SK-N-MC (cell line): Measurements from ENCODE around the gene UBE2G2.

ENCODE experiments used
- DNase-seq: peaks from one replicate; pipeline ENCODE4 v3.0.0-alpha.2; 2011; ENCODE audit warnings: low read depth, low spot score
- H3K27ac ChIP-seq: fragments of 200-600 bp; sonication (generic); 2 replicates; pipeline ENCODE4 v1.5.1; 2016; ENCODE audit warnings: mixed run types
- H3K36me3 ChIP-seq: fragments of 200-600 bp; sonication (generic); 2 replicates; pipeline ENCODE4 v1.6.1; 2017; ENCODE audit warnings: antibody characterized with exemption, low read length, mixed read lengths; ENCODE audit not compliant: insufficient read depth
- H3K4me3 ChIP-seq: fragments of 200-600 bp; sonication (generic); 2 replicates; pipeline ENCODE4 v1.5.1; 2016
- H3K9ac ChIP-seq: fragments of 200-600 bp; sonication (generic); 2 replicates; pipeline ENCODE4 v1.8.0; 2017; ENCODE audit warnings: mixed run types, mixed read lengths; ENCODE audit not compliant: insufficient read length
- H3K9me3 ChIP-seq: fragments of 200-600 bp; sonication (generic); 2 replicates; pipeline ENCODE4 v1.6.1; 2017; ENCODE audit warnings: low read depth, mild to moderate bottlenecking, antibody characterized with exemption, low read length, moderate library complexity, mixed read lengths
- EZH2 ChIP-seq: fragments of 200-600 bp; sonication (generic); IDR thresholded peaks from one replicate; pipeline ENCODE4 v1.6.1; 2017; ENCODE audit warnings: antibody characterized with exemption
- FOXP2 ChIP-seq: optimal IDR thresholded peaks from 2 replicates; pipeline ENCODE3; 2011; ENCODE audit warnings: mild to moderate bottlenecking, moderate library complexity; ENCODE audit not compliant: insufficient read depth; ENCODE audit errors: extremely low read length, control extremely low read depth
- POLR2AphosphoS5 ChIP-seq: IDR thresholded peaks from 2 replicates; pipeline ENCODE4 v1.6.1; 2012; ENCODE audit warnings: mild to moderate bottlenecking, low read depth, low read length, borderline replicate concordance

Gene UBE2G2

DNA sequence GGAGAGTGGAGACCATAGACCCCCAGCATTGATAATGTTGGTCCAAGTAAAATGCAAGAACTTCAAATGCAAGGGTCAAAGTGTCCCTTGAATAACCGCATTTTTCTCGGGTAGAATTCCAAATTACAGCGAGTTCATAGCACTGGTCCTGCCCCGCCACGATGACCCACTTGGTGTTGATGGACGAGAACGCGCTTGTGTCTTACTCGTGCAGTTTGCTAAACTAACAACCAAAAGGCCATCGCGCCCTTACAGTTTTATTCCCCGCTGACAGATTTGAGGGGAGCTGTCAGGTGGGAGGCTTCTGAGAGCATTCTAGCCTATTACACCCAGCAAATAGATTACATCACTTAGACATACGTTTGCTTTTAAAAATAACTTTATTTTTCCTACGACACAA, 72.9 kb downstream of the UBE2G2 start:
- H3K9ac ChIP-seq = no peak overlapping the region
- peaks cover 45% of the 10 kb centered on the region for H3K36me3 ChIP-seq
- no peak for DNase-seq
- no peak overlapping the region for H3K4me3 ChIP-seq
- no peaks in the 10 kb centered on the region for H3K9me3 ChIP-seq
- no peak overlapping the region for H3K27ac ChIP-seq
- TF ChIP-seq POLR2AphosphoS5 = no peak
- TF ChIP-seq FOXP2 = no peak
- no peak for TF ChIP-seq EZH2

DNA sequence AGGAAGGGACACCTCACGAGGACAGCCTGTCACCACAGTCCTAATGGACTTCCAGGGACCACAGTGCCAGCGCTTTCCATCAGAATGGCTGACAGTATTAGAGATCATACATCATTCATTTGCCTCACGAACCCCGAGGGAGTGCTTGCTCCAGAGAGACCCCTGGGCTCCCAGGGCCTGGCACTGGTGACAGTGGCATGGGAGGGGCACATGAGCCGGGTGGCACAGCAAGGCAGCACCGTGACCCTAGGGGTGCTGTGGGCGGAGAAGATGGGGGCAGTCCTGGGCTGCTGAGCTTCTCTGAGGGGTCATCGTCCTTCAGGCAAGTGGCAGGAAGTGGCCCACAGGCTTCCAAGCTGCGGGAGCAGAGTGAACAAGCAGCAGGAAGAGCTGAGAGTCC, 73.9 kb downstream of the UBE2G2 start:
- TF ChIP-seq EZH2 (no peak), FOXP2 (no peak), POLR2AphosphoS5 (no peak)
- Histone ChIP-seq H3K9me3 (no peaks in the 10 kb centered on the region), H3K4me3 (no peak overlapping the region), H3K36me3 (peaks cover 44% of the 10 kb centered on the region), H3K27ac (no peak overlapping the region), H3K9ac (no peak overlapping the region)
- no peak for DNase-seq

DNA sequence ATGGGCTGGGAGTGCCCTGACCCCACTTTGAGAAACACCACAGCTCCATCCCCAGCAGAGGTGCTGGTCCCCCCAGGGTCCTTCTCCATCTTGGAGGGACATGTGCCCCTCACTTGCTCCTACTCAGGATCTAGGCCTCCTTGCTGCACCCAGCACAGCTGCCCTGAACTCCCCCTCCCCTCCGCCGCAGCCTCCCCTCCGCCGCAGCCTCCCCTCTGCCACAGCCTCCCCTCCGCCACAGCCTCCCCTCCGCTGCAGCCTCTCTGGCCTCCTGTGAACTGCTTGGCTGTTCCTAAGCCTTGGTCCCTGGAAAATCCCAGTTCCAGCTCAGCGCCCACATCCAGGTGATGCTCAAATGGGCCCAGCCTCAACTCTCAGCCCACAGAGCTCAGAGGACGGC, 74.3 kb downstream of the UBE2G2 start:
- no peak for DNase-seq
- 0 out of 2 replicates have a peak overlapping the region, but pooled peaks have one; percentile 9 for H3K27ac ChIP-seq
- TF ChIP-seq POLR2AphosphoS5 = no peak
- no peak for TF ChIP-seq EZH2
- no peak for TF ChIP-seq FOXP2
- H3K9me3 ChIP-seq = no peaks in the 10 kb centered on the region
- H3K36me3 ChIP-seq = peaks cover 39% of the 10 kb centered on the region
- no peak overlapping the region for H3K4me3 ChIP-seq
- H3K9ac ChIP-seq = no peak overlapping the region

DNA sequence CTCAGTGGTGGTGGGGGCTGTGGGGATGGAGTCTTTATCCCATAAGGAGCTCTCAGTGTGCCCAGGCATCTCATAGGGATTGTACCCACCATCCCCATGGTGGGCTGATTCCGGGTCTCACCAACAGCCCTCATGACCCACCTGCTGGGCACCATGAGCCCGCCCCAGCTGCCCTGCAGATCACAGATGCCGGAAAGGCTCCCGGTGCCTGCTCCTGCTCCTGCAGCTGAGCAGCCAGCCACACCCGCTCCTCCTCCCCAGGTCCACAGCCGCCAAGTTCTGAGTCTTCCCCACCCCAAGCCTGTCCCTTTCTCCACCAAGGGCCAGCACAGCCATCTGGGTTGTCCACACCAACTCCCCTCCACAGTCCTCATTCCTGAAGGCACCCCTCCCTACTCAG, 74.8 kb downstream of the UBE2G2 start:
- Histone ChIP-seq H3K9ac (no peak overlapping the region), H3K4me3 (no peak overlapping the region), H3K9me3 (no peaks in the 10 kb centered on the region), H3K36me3 (peaks cover 35% of the 10 kb centered on the region), H3K27ac (peak overlapping the region; percentile 54)
- DNase-seq = no peak
- no peak for TF ChIP-seq EZH2
- no peak for TF ChIP-seq FOXP2
- TF ChIP-seq POLR2AphosphoS5 = no peak

DNA sequence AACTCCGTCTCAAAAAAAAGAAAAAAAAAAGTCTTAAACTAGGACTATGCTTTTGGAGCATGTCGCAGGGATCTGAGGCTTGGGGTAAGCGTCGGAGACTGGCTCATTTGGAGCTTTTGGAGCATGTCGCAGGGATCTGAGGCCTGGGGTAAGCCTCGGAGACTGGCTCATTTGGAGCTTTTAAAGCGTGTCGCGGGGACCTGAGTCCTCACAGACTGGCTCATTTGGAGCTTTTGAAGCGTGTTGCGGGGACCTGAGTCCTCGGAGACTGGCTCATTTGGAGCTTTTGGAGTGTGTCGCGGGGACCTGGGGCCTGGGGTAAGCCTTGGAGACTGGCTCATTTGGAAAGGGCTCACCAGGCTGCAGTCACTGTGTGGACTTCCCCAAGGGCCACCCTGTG, 76.7 kb downstream of the UBE2G2 start:
- no peak for DNase-seq
- TF ChIP-seq FOXP2 (no peak), EZH2 (no peak), POLR2AphosphoS5 (no peak)
- Histone ChIP-seq H3K9ac (no peak overlapping the region), H3K4me3 (no peak overlapping the region), H3K36me3 (peaks cover 22% of the 10 kb centered on the region; the same call in 1 of the 2 replicates), H3K9me3 (no peaks in the 10 kb centered on the region), H3K27ac (no peak overlapping the region)

DNA sequence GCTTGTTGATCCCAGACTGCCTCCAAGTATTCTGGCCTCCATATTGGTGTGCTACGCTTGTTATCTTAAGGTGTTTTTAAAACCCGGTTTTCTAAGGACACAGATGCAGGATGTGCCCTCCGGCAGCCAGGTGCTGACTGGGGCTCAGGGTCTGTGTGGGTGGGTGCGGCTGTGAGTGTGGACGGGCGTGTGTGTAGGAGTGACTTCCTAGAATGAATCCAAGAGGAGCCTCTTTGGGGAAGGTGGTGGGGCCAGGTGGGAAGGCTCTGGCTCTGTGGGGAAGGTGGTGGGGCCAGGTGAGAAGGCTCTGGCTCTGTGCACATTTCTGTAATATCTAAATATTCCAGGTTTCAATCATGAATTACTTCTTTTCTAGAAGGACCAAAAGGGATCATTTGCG, 77.4 kb downstream of the UBE2G2 start:
- peaks cover 17% of the 10 kb centered on the region; the same call in 1 of the 2 replicates for H3K36me3 ChIP-seq
- TF ChIP-seq FOXP2 = no peak
- no peak for TF ChIP-seq POLR2AphosphoS5
- TF ChIP-seq EZH2 = no peak
- no peaks in the 10 kb centered on the region for H3K9me3 ChIP-seq
- DNase-seq = no peak
- H3K9ac ChIP-seq = no peak overlapping the region
- no peak overlapping the region for H3K27ac ChIP-seq
- H3K4me3 ChIP-seq = no peak overlapping the region

DNA sequence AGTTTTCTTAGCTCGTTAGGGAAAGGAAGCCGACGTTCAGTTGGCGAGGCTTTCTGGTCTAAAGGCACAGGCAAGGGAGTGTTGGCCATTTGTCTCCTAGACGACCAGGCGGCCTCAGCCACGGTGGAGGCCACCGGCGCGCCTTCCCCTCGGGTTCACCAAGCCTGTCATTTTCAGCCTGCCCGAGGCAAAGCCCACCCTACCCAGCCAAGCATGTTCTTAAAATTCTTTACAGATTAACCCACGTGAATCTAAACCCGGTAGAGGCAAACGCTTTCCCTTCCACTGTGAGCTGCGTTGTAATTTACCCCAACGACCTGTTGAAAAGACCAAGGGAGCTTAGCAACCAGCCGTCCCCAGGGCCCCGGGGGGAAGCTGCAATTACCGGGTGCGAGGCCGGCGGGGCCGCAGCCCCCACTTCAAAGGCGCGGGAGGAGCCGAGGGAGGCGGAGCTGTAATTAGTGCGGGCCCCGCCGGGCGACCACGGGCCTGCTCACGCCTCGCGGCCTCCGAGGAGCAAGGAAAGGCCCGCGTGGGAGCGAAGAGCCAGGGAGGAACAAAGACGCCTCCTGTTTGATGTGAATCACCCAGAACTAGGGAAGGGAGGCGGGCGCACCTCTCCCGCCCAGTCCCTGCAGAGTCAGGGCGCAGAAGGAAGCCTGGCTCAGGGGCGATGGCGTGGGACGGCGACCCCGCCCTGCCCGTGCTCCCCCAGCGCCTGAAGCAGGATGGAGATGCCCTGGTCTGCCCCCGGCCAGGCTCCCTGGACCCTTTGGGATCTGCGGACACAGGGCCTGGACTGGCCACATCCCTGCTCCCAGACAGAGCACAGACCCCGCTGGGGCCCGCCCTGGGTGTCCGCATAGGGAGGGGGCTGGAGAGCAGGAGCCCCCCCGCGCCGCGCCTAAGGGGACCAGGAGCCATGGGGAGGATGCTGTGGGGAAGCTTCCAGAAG, 78.2 kb downstream of the UBE2G2 start:
- H3K4me3 ChIP-seq = peak overlapping the region; percentile 40
- DNase-seq = no peak

DNA sequence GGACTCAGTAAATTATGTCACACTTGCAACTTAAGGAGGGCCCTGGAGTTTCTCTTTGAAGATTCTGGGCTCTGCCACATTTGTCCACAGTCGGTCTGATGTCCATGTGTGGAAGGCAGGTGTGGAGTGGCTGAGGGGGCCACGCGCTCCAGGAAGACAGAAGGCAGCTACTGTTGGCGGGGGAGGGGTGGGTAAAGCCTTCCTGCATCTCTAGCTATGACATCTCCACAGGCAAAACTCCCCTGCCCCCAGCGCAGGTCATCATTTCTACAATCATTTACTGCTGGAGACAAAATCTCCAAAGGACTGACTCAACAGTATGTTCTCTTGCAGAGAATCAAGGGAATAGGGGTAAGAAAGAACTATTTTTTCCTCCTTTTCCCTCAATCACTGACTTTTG, 78.9 kb downstream of the UBE2G2 start:
- peak overlapping the region; percentile 84 for H3K27ac ChIP-seq
- DNase-seq = no peak
- peaks cover 18% of the 10 kb centered on the region; the same call in 1 of the 2 replicates for H3K36me3 ChIP-seq
- no peak overlapping the region for H3K9ac ChIP-seq
- H3K4me3 ChIP-seq = peak overlapping the region; percentile 40; the same call in 1 of the 2 replicates
- H3K9me3 ChIP-seq = no peaks in the 10 kb centered on the region
- TF ChIP-seq FOXP2 = no peak
- no peak for TF ChIP-seq EZH2

More for the DNA sequence above, 78.2 kb downstream of the UBE2G2 start:
- TF ChIP-seq FOXP2 = no peak
- TF ChIP-seq EZH2 = no peak
- TF ChIP-seq POLR2AphosphoS5 = no peak
- peaks cover 18% of the 10 kb centered on the region; the same call in 1 of the 2 replicates for H3K36me3 ChIP-seq
- H3K27ac ChIP-seq = peak overlapping the region; percentile 84
- H3K9me3 ChIP-seq = no peaks in the 10 kb centered on the region
- H3K9ac ChIP-seq = peak overlapping the region; percentile 19
